ENCODE results near the gene CARD8.
A peak's percentile ranks its signal among the peaks of the same experiment; 100 is the strongest.
"Not testable (repeated sequence)": the region's sequence is repeated elsewhere in the genome, so short reads cannot be mapped to it uniquely, and the experiment has no call there.

Gene CARD8

GRCh38 chr19:48258992-48259391 lies 3.3 kb upstream of the CARD8 start:
- not testable (repeated sequence) for DNase-seq (ENCODE audit: low spot score)

GRCh38 chr19:48258350-48258749 lies 2.6 kb upstream of the CARD8 start:
- peak; percentile 61 for DNase-seq (ENCODE audit: low spot score)

GRCh38 chr19:48254529-48254970 lies 1.2 kb downstream of the CARD8 start:
- DNase-seq (ENCODE audit: low spot score): no peak

- DNase-seq (ENCODE audit: low spot score): no peak
Observed at GRCh38 chr19:48253999-48254398, 1.7 kb downstream of the CARD8 start.

GRCh38 chr19:48252609-48253008 lies 3.1 kb downstream of the CARD8 start:
- DNase-seq (ENCODE audit: low spot score): no peak

- no peak for DNase-seq (ENCODE audit: low spot score)
Observed at GRCh38 chr19:48250290-48251025, 5.3 kb downstream of the CARD8 start.

GRCh38 chr19:48249502-48250014 lies 6.2 kb downstream of the CARD8 start:
- DNase-seq (ENCODE audit: low spot score): peak; percentile 72

GRCh38 chr19:48248081-48248833 lies 7.5 kb downstream of the CARD8 start:
- no peak for DNase-seq (ENCODE audit: low spot score)

- no peak for DNase-seq (ENCODE audit: low spot score)
Observed at GRCh38 chr19:48247212-48247611, 8.5 kb downstream of the CARD8 start.

- no peak for DNase-seq (ENCODE audit: low spot score)
Observed at GRCh38 chr19:48246101-48246500, 9.6 kb downstream of the CARD8 start.

GRCh38 chr19:48244281-48244680 lies 11.4 kb downstream of the CARD8 start:
- peak; percentile 68 for DNase-seq (ENCODE audit: low spot score)

- not testable (repeated sequence) for DNase-seq (ENCODE audit: low spot score)
Observed at GRCh38 chr19:48241771-48242170, 13.9 kb downstream of the CARD8 start.

- no peak for DNase-seq (ENCODE audit: low spot score)
Observed at GRCh38 chr19:48239582-48240141, 16.1 kb downstream of the CARD8 start.

- no peak for DNase-seq (ENCODE audit: low spot score)
Observed at GRCh38 chr19:48239120-48239519, 16.6 kb downstream of the CARD8 start.

GRCh38 chr19:48237057-48237456 lies 18.7 kb downstream of the CARD8 start:
- DNase-seq (ENCODE audit: low spot score): no peak

GRCh38 chr19:48230555-48231129 lies 25.1 kb downstream of the CARD8 start:
- peak; percentile 8 for DNase-seq (ENCODE audit: low spot score)

GRCh38 chr19:48221628-48222027 lies 34.1 kb downstream of the CARD8 start:
- no peak for DNase-seq (ENCODE audit: low spot score)

GRCh38 chr19:48220784-48221183 lies 34.9 kb downstream of the CARD8 start:
- not testable (repeated sequence) for DNase-seq (ENCODE audit: low spot score)

GRCh38 chr19:48218997-48219396 lies 36.7 kb downstream of the CARD8 start:
- DNase-seq (ENCODE audit: low spot score): no peak

- no peak for DNase-seq (ENCODE audit: low spot score)
Observed at GRCh38 chr19:48216933-48217332, 38.8 kb downstream of the CARD8 start.

GRCh38 chr19:48213959-48214358 lies 41.8 kb downstream of the CARD8 start:
- no peak for DNase-seq (ENCODE audit: low spot score)

GRCh38 chr19:48210005-48210404 lies 45.7 kb downstream of the CARD8 start:
- DNase-seq (ENCODE audit: low spot score): no peak

Measured in CD4-positive, alpha-beta T cell treated with Interleukin-2 at 100 ng/mL for 4 hours (primary cell).